Measurements from ENCODE around the gene APOL4. TPM values are rescaled to one million over a fixed set of nuclear protein-coding genes. Genes with fewer than 3 reads are reported as not detected.
"Not testable (repeated sequence)": the region's sequence is repeated elsewhere in the genome, so short reads cannot be mapped to it uniquely, and the experiment has no call there.

The APOL4 gene
- total and polyA plus RNA-seq, 5 experiments from 2014 or later = not detected

DNA sequence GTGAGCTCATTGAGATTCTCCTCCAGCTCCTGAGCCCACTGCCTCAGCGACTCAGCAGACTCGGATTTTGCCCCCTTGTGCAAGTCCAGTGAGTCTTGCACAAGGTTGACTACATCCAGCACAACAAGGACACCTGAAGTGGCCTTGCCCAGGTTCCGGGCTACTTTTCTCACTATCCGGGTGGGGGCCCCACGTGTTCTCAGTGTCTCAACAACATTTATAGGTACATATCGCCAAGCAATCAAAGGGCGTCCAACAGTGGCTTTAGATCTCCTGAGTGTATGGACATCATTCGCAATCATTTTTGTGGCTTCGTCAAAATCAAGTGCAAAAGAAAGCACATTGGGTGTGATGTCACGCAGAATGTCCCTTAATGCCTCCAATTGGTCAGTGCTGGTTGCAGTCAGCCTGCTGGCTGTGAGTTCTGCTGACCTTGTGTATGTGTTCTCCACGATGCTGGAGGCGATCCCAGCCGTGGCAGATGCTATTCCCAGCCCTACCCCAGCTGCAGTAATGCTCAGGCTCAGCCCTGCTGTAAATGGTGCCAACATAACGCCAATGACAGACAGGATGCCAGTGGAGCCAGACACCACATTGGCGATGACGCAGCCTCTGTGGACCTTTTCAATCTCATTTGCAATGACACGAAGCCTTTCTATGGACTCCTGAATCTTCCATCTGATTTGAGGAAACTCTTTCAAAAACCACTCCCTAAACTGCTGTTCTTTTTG lies 10.3 kb downstream of the APOL4 start:
- no peaks in the 10 kb centered on the region for H3K36me3 Mint-ChIP-seq
- peaks cover 0 to 4% (median under 1%) of the 10 kb centered on the region in 4 donors for H3K4me1 Mint-ChIP-seq
- POLR2A ChIA-PET = no interaction called here
- peak overlapping the region in 1 of 10 donors; percentile 46 for H3K27ac Mint-ChIP-seq
- no peaks in the 10 kb centered on the region for H3K9me3 Mint-ChIP-seq
- ATAC-seq (no peak), DNase-seq (no peak)
- H3K27me3 Mint-ChIP-seq = peaks cover 0 to 5% (median 0%) of the 10 kb centered on the region in 5 donors
- H3K4me3 Mint-ChIP-seq = no peak overlapping the region

DNA sequence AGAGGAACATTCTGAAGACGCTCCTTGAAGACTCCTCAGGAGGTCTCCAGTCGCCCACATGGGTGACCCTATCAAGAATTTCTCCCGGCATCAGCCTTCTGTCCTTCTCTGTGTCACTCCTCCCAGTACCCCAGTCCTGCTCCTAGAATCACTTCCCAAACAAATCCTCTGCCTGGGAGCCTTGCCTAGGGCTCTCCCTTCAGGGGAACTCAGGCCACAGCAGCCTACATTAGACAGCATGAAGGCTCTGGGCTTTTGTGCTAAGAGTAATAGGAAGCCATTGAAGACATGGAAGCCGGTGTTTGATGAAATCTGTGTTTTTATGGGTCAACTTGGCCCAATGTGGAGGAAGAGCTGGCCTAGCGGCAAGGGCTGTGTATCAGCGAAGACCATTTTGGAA lies 13.7 kb downstream of the APOL4 start:
- H3K9me3 Mint-ChIP-seq, H3K27ac Mint-ChIP-seq, DNase-seq, POLR2A ChIA-PET, ATAC-seq, H3K36me3 Mint-ChIP-seq, H3K4me1 Mint-ChIP-seq, H3K4me3 Mint-ChIP-seq, H3K27me3 Mint-ChIP-seq: not testable (repeated sequence)

DNA sequence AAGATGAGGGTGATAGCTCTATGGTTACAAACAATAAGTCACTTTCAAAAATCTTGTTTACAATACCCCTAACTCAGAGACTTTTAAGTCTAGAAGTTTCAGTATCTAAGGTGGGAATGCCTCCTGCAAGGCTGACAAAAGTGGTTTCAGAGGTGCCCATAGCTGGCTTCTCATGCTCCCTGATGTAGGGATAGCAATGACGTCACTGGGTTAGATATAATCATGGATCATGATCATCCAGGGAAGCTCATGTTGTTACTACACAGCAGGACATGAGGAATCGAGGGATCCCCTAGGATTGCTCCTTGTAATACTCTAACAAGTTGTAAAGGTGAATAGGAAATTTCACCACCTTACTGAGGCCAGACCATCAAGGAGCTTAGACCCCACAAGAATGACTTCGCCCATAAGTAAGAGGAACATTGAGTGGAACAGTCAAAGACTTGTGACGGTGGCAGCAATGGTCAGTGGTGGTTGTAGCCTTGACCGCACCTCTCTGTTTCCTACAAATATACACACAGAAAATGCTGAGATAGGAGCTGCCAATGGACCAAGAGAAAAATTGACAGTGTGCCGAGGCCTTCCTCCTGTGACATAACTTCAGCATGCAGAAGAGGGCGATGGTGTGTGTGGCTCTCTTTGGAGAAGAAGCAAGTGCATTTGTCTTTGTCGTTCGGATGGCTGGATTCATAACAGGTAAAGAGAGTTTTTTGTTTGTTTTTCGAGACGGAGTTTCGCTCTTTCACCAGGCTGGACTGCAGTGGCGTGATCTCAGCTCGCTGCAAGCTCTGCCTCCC lies 15.6 kb downstream of the APOL4 start:
- no peak overlapping the region for H3K4me3 Mint-ChIP-seq
- POLR2A ChIA-PET = no interaction called here

DNA sequence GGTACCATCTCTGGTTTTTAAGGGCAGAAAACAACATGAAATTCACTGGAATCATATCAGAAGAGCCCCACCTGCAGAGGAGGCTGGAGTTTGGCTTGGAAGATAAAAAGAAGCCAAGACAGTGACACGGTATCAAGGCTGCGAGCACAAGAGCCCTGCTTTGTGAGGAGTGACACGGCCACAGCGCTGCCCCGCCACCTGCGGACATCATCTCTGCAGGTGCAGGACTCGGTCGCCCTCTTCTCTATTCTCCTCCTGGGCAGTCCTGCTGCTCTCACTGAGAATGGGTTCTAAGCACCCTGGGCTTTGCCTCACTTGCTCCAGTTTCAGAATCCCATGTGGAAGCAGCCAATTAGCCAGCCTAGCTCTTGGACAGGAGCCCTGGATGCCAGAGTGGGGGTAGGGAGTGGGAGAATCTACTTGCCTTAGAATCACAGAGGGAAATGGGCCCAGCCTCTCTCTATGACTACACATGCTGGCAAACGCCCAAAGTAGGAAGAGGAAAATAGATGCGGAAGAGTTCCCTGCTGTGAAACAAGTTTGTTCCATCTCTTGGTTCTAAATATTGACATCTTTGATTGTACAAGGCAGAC lies 17.1 kb downstream of the APOL4 start:
- Mint-ChIP-seq H3K4me3 (no peak overlapping the region), H3K4me1 (peaks cover 0 to 7% (median 4%) of the 10 kb centered on the region in 4 donors), H3K27me3 (peaks cover 0 to under 1% (median 0%) of the 10 kb centered on the region in 5 donors), H3K27ac (no peak overlapping the region), H3K9me3 (no peaks in the 10 kb centered on the region), H3K36me3 (no peaks in the 10 kb centered on the region)
- ATAC-seq (no peak), DNase-seq (no peak)
- POLR2A ChIA-PET = no interaction called here

More for the DNA sequence above, 15.6 kb downstream of the APOL4 start:
- H3K27ac Mint-ChIP-seq = peak overlapping the region in 1 of 10 donors; percentile 68
- H3K9me3 Mint-ChIP-seq = no peaks in the 10 kb centered on the region
- ATAC-seq (no peak), DNase-seq (no peak)
- no peaks in the 10 kb centered on the region for H3K4me1 Mint-ChIP-seq
- no peaks in the 10 kb centered on the region for H3K36me3 Mint-ChIP-seq
- peaks cover 0 to 5% (median 0%) of the 10 kb centered on the region in 5 donors for H3K27me3 Mint-ChIP-seq

- H3K27me3 Mint-ChIP-seq = no peaks in the 10 kb centered on the region
- H3K36me3 Mint-ChIP-seq = no peaks in the 10 kb centered on the region
- POLR2A ChIA-PET = interaction anchor here (0.7 kb wide), 1 partner anchor 43 kb away, joined by 3 read pairs; no protein-coding TSS in a partner anchor
- ATAC-seq = no peak
- no peak overlapping the region for H3K4me3 Mint-ChIP-seq
- no peak for DNase-seq
- H3K9me3 Mint-ChIP-seq = no peaks in the 10 kb centered on the region
- H3K27ac Mint-ChIP-seq = no peak overlapping the region
- peaks cover 0 to 7% (median 4%) of the 10 kb centered on the region in 4 donors for H3K4me1 Mint-ChIP-seq
These were observed 18.2 kb downstream of the APOL4 start for GRCh38 chr22:36183446-36183845.

DNA sequence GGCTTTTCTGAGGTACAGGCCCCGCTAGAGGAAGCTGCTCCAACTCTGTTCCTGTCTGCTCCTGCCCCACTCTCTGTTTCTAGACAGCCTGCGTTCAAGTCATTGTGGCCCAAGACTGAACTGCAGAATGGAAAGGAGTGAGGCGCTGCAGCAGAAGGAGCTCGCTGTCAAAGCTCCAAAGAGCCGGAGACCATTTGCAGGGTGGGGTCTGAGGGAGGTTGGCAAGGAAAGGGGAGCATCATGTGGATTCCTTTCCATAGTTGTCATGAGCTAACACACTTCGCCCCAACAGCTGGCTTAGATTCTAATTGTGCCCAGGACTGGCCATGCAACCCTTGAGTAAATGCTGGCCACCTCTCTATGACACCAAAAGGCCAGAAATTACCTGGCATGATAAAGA lies 18.8 kb downstream of the APOL4 start:
- H3K36me3 Mint-ChIP-seq = no peaks in the 10 kb centered on the region
- H3K9me3 Mint-ChIP-seq = no peaks in the 10 kb centered on the region
- H3K4me3 Mint-ChIP-seq = no peak overlapping the region
- H3K4me1 Mint-ChIP-seq = peaks cover 0 to 7% (median 4%) of the 10 kb centered on the region in 4 donors
- POLR2A ChIA-PET = interaction anchor here (0.7 kb wide), 1 partner anchor 42 kb away, joined by 3 read pairs; no protein-coding TSS in a partner anchor
- DNase-seq (no peak), ATAC-seq (no peak)
- H3K27ac Mint-ChIP-seq = no peak overlapping the region
- no peaks in the 10 kb centered on the region for H3K27me3 Mint-ChIP-seq

DNA sequence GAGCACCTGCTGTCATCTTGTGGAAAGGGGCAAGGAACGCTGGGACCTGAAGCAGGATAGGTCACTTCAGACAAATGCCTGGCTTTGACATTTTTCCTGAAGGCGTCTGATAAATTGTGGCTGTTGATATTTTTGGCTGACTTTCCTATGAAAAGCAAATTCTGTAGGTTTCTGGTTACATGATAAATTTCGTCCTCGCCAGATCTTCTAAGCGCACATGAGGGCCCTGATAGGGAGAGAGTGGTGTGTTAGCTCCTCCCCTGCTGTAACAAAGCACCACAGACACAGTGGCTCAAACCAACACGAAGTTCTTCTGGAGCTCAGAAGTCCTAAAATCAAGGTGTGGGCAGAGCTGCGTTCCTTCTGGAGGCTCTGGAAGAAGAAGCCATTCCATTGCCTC lies 19.6 kb downstream of the APOL4 start:
- ATAC-seq (no peak), DNase-seq (no peak)
- Mint-ChIP-seq H3K4me3 (no peak overlapping the region), H3K4me1 (peaks cover 0 to 7% (median 4%) of the 10 kb centered on the region in 4 donors), H3K27me3 (no peaks in the 10 kb centered on the region), H3K27ac (no peak overlapping the region), H3K36me3 (no peaks in the 10 kb centered on the region), H3K9me3 (no peaks in the 10 kb centered on the region)
- POLR2A ChIA-PET = interaction anchor here (0.7 kb wide), 1 partner anchor 119 kb away, joined by 3 read pairs; no protein-coding TSS in a partner anchor

- DNase-seq (no peak), ATAC-seq (no peak)
- Mint-ChIP-seq H3K4me1 (peaks cover 0 to 7% (median 4%) of the 10 kb centered on the region in 4 donors), H3K36me3 (no peaks in the 10 kb centered on the region), H3K9me3 (no peaks in the 10 kb centered on the region), H3K4me3 (no peak overlapping the region), H3K27me3 (no peaks in the 10 kb centered on the region), H3K27ac (no peak overlapping the region)
- POLR2A ChIA-PET = interaction anchor here (0.6 to 1.1 kb wide), 2 partner anchors 39 to 531 kb away, joined by 3 to 5 read pairs; no protein-coding TSS in a partner anchor
These were observed 20.7 kb downstream of the APOL4 start for GRCh38 chr22:36180928-36181327.

- Mint-ChIP-seq H3K4me3 (no peak overlapping the region), H3K36me3 (no peaks in the 10 kb centered on the region), H3K27me3 (no peaks in the 10 kb centered on the region), H3K4me1 (peaks cover 0 to 7% (median 4%) of the 10 kb centered on the region in 4 donors), H3K27ac (peak overlapping the region in 6 of 10 donors; percentile 23 to 67 (median 62)), H3K9me3 (no peaks in the 10 kb centered on the region)
- DNase-seq (peak; percentile 74 to 92 (median 83)), ATAC-seq (peak; percentile 99 to 100)
- POLR2A ChIA-PET = interaction anchor here (1.1 to 1.5 kb wide), 4 partner anchors 11 to 38 kb away, joined by 3 to 6 read pairs (median 4); no protein-coding TSS in a partner anchor
These were observed 21.4 kb downstream of the APOL4 start for GRCh38 chr22:36180038-36180880.

DNA sequence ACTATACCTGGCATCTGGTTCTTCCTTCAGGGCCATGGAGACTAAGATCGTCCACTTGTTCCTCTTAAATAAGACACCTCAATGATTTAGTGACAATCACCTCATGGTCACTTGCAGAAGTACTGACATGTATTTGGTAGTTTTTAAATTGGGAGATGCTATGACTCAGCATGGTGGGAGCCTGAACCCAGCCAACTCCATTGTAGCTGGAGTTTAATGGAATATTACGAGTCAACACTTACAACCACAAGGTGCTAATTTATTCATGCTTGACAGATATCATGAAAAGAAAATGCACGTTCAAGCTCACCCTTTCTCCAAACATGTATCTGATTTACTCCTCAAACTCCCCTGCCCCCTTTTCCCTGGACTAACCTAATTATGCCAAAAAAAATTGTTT lies 24.4 kb downstream of the APOL4 start:
- POLR2A ChIA-PET = interaction anchor here (0.9 to 2.4 kb wide), 2 partner anchors 14 to 76 kb away, joined by 3 to 10 read pairs; partner anchors contain the start of gene APOL1
- Mint-ChIP-seq H3K36me3 (no peaks in the 10 kb centered on the region), H3K27ac (peak overlapping the region in 1 of 10 donors; percentile 6), H3K9me3 (no peaks in the 10 kb centered on the region), H3K4me3 (no peak overlapping the region), H3K4me1 (peaks cover 0 to 7% (median 4%) of the 10 kb centered on the region in 4 donors), H3K27me3 (no peaks in the 10 kb centered on the region)
- DNase-seq (no peak), ATAC-seq (no peak)

GRCh38 chr22:36175892-36176291 lies 25.7 kb downstream of the APOL4 start:
- DNase-seq = no peak
- no peak for ATAC-seq
- Mint-ChIP-seq H3K27ac (peak overlapping the region in 1 of 10 donors; percentile 67), H3K4me3 (no peak overlapping the region), H3K36me3 (no peaks in the 10 kb centered on the region), H3K9me3 (no peaks in the 10 kb centered on the region), H3K4me1 (peaks cover 0 to 7% (median 4%) of the 10 kb centered on the region in 4 donors), H3K27me3 (no peaks in the 10 kb centered on the region)
- POLR2A ChIA-PET = interaction anchor here (0.7 kb wide), 1 partner anchor 15 kb away, joined by 3 read pairs; the partner anchor contains the start of gene APOL3

GRCh38 chr22:36171941-36172340 lies 29.7 kb downstream of the APOL4 start:
- Mint-ChIP-seq H3K4me3 (no peak overlapping the region), H3K36me3 (peaks cover 0 to 3% (median 0%) of the 10 kb centered on the region in 3 donors), H3K9me3 (peaks cover 0 to 5% (median 0%) of the 10 kb centered on the region in 9 donors), H3K27me3 (peaks cover 0 to under 1% (median 0%) of the 10 kb centered on the region in 5 donors), H3K4me1 (peaks cover 6 to 13% (median 10%) of the 10 kb centered on the region in 4 donors), H3K27ac (no peak overlapping the region)
- POLR2A ChIA-PET = no interaction called here
- ATAC-seq (no peak), DNase-seq (no peak)

All from naive thymus-derived CD8-positive, alpha-beta T cell (primary cell).